GM18511 (cell line): Measurements from ENCODE around the gene PPP1R16B.
"Not testable (repeated sequence)": the region's sequence is repeated elsewhere in the genome, so short reads cannot be mapped to it uniquely, and the experiment has no call there.

Experiments
- ATAC-seq: cut with Tn5 transposase; IDR thresholded peaks from one replicate; pipeline ENCODE4 v1.9.1; 2021; ENCODE audit warnings: mild to moderate bottlenecking, moderate library complexity; ENCODE audit not compliant: unreplicated experiment

PPP1R16B gene

GRCh38 chr20:38791291-38791690, 14.2 kb upstream of the PPP1R16B start:
- no peak for ATAC-seq

GRCh38 chr20:38791940-38792339, 13.6 kb upstream of the PPP1R16B start:
- ATAC-seq, result no peak

DNA sequence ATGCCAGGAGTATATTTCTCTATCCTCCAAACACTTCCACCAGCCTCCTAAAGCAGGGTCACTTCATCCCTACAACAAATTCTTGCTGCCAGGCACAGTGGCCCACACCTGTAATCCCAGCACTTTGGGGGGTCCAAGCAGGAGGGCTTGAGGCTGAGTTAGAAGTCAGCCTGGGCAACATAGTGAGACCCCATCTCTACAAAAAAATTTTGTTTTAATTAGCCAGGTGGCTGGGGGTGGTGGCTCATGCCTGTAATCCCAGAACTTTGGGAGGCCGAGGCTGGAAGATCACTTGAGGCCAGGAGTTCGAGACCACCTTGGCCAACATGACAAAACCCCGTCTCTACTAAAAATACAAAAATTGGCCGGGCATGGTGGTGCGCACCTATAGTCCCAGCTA, 11.4 kb upstream of the PPP1R16B start:
- not testable (repeated sequence) for ATAC-seq

GRCh38 chr20:38798266-38798665, 7.2 kb upstream of the PPP1R16B start:
- ATAC-seq, result no peak

GRCh38 chr20:38799203-38799602, 6.3 kb upstream of the PPP1R16B start:
- ATAC-seq, result no peak

DNA sequence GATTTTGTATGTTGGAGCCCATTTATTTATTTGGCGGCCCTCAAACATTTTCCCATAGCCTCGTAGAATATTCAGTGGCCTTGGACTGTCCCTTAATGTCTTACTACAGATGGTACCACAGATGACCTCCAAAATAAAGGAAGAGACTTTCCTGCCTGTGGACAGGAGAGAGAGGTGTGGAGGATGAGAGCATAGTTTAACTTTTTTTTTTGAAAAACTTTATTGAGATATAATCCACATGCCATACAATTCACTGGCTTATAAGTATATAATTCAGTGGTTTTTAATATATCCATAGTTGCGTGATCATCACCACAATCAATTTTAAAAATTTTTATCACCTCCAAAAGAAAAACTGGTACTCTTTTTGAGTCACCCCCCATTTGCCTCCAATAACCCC, 4.6 kb upstream of the PPP1R16B start:
- ATAC-seq, result no peak

- ATAC-seq, result no peak
These were observed 1.3 kb upstream of the PPP1R16B start for GRCh38 chr20:38804221-38804620.

DNA sequence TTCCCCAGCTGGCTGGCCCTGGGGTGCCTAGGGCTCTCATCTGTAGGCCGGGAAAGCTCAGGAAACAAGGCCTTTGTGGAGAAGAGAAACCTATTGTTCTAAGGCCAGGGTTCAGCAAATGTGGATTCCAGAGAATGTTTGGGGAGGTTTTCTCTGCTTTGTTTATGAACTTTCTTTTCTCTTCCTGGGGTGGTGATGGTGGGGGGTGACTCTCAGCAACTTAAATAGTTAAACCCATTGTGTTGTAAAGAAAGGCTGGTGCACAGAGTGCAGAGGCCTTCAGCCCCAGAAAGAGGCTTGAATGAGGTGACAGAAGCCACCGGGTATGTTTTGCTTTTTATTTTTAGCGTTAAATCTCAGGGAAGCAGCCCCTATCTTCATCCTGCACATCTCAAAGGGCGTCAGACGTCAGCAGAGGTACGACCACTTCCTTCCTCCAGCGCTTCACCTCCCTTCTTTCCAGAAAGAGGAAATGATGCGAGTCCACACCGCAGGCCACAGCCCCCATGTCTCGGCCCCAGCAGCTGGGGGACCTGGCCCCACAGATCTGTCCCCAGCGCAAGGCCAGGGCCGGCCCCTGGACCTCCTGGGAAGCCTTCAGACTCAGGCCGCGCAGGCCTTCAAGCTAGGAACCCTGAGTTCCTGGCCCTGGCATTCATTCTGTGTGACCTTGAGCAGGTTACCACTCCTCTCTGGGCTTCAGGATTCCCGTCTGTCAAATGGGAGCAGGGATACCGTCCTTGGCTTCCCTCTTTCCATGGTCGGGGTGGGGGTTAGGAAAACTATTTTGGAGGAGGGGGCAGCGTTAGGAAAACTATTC, 605 bp upstream of the PPP1R16B start:
- ATAC-seq, result peak; percentile 45

DNA sequence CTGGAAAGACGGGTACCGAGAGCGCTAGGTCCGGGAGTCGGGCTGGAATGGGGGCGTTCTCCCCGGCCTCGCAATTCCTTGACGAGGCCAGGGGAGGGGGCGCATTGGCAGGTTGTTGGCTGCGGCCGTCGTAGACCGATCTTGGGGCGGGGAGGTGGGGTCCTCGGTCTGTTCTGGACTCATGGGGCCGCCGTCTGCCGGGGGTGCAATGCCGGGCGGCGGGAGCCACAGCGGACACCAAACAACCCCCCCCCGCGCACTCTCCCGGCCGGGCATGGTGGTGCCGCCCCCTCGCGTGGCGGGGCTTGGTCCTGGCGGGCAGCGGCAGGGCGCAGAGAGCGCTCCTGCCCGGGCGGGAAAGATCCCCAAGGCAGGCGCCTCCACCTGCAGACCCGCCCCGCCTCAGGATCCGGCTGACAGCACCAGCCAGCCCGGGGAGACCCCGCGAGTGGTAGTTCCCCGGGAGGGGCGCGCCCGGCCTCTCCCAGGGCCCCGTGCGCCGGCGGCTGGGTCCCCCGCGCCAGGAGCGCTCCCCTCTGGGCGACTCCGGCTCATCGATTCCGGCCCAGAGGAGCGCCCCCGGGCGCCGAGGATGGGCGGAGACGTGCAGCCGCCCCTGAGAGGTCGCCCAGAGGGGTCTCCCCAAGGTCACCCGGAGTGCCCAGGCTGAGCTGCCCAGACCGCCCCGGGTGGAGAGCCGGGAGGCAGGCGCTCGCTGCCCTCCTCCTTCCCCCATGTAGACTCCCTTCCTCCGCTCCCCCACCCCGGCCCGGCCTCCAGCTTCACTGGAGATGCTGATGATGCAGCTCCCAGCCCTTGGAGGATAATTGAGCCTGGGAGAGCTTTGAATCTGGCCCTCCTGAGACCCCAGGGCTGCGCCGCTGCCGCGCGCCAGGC, 709 bp downstream of the PPP1R16B start:
- ATAC-seq, result no peak

- ATAC-seq, result peak; percentile 39
These were observed 1.6 kb downstream of the PPP1R16B start for GRCh38 chr20:38806855-38807655.

- ATAC-seq, result no peak
These were observed 4.4 kb downstream of the PPP1R16B start for GRCh38 chr20:38809942-38810341.

GRCh38 chr20:38810926-38811630, 5.6 kb downstream of the PPP1R16B start:
- no peak for ATAC-seq

GRCh38 chr20:38811769-38812168, 6.3 kb downstream of the PPP1R16B start:
- ATAC-seq, result no peak

- no peak for ATAC-seq
These were observed 6.7 kb downstream of the PPP1R16B start for GRCh38 chr20:38812182-38812581.

- no peak for ATAC-seq
These were observed 7.4 kb downstream of the PPP1R16B start for GRCh38 chr20:38812709-38813573.

DNA sequence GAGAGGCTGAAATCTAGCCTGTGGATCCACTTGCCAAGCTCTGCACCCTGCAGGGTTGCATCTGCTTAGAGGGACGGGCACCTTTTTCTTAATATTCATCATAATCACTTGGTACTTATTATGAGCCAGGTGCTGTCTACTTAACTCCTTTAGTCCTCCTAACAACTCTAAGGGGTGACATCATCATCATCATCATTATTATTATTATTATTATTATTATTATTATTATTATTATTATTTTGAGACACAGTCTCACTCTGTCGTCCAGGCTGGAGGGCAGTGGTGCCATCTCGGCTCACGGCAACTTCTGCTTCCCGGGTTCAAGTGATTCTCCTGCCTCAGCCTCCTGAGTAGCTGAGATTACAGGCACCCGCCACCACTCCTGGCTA, 8.1 kb downstream of the PPP1R16B start:
- not testable (repeated sequence) for ATAC-seq

- ATAC-seq, result no peak
These were observed 9.9 kb downstream of the PPP1R16B start for GRCh38 chr20:38815446-38815845.

DNA sequence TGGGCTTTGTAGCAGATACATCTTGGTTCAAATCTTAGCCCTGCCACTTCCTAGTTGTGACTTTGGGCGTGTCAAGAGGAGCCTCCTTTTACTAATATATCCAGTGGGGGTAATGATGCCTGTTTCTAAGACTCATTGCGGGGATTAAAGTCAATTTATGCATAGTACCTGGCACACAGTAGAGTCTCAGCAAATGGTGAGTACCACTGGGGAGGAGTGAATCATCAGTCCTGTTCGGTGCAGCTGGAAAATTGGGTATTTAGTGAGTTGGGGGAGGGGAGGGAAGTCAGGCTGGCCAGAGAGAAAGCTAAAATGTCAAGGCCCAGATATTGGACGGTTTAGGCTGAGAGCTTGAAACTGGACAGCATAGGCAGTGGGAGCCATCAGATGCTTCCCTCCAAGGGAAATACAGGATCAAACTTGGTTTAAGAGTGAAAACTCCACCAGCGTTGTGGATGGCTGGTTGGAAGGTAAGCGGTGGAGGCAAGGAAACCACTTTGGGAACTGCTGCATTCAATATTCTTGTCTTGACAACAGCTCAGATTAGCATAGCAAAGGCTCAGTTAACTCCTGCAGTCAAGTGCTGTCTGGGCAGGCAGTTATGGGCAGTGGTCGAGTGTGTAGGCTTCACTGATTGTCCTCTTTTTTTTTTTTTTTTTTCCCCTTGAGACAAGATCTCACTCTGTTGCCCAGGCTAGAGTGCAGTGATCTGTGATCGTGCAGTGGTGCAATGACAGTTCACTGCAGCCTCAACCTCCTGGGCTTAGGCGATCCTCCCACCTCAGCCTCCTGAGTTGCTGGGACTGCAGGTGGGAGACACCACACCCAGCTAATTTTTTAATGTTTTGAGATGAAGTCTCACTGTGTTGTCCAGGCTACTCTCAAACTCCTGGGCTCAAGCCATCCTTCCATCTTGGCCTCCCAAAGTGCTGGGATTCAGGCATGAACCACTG, 12.9 kb downstream of the PPP1R16B start:
- no peak for ATAC-seq

DNA sequence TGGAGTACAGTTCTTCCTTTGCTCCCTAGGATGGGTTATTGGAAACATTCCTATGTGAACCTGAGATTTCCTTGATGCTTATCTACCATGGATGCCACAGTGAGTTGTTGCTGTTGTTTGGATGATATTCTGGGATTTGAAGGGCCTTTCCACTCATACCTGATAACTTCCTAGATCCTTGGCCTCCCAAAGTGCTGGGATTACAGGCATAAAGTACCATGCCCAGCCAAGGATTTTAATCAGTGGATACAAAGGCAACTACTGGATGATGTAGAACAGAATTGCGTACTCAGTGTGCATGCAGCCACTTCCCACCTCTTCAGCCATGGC, 20.0 kb downstream of the PPP1R16B start:
- ATAC-seq, result no peak
